Ishikawa (cell line): ENCODE results near the gene SPACA6.

ENCODE experiments used
- CEBPB ChIP-seq: IDR thresholded peaks from 2 replicates; pipeline ENCODE4 v1.6.1; 2012
- CREB1 ChIP-seq: IDR thresholded peaks from 2 replicates; pipeline ENCODE4 v1.6.1; 2012; ENCODE audit warnings: low read depth
- EP300 ChIP-seq: IDR thresholded peaks from 2 replicates; pipeline ENCODE4 v1.6.1; 2012; ENCODE audit warnings: borderline replicate concordance
- FOXM1 ChIP-seq: IDR thresholded peaks from 2 replicates; pipeline ENCODE4 v1.6.1; 2012; ENCODE audit warnings: low read depth, borderline replicate concordance
- MAX ChIP-seq: IDR thresholded peaks from 2 replicates; pipeline ENCODE4 v1.6.1; 2012
- NFIC ChIP-seq: IDR thresholded peaks from 2 replicates; pipeline ENCODE4 v1.6.1; 2012
- RAD21 ChIP-seq: IDR thresholded peaks from 2 replicates; pipeline ENCODE4 v1.6.1; 2012; ENCODE audit warnings: low read depth
- REST ChIP-seq: IDR thresholded peaks from 2 replicates; pipeline ENCODE4 v1.6.1; 2012; ENCODE audit warnings: low read depth, mild to moderate bottlenecking
- TAF1 ChIP-seq: IDR thresholded peaks from 2 replicates; pipeline ENCODE4 v1.6.1; 2012; ENCODE audit warnings: low read depth, mild to moderate bottlenecking
- TEAD4 ChIP-seq: IDR thresholded peaks from 2 replicates; pipeline ENCODE4 v1.6.1; 2012
- YY1 ChIP-seq: IDR thresholded peaks from 2 replicates; pipeline ENCODE4 v1.6.1; 2012; ENCODE audit warnings: low read depth
- ZBTB7A ChIP-seq: IDR thresholded peaks from 2 replicates; pipeline ENCODE4 v1.6.1; 2012; ENCODE audit warnings: low read depth
- TF ChIP-seq, protein P1 (sequence below): IDR thresholded peaks from 2 replicates; pipeline ENCODE4 v1.6.1; 2012

GRCh38 chr19:51737389-51737788 is 44.3 kb downstream of the SPACA6 start:
- TF ChIP-seq CREB1 (no peak), YY1 (no peak), NFIC (no peak), MAX (no peak), CEBPB (no peak), RAD21 (no peak), EP300 (no peak), REST (no peak), TEAD4 (no peak), TAF1 (no peak), FOXM1 (no peak), ZBTB7A (no peak)
- TF ChIP-seq, protein P1, sequence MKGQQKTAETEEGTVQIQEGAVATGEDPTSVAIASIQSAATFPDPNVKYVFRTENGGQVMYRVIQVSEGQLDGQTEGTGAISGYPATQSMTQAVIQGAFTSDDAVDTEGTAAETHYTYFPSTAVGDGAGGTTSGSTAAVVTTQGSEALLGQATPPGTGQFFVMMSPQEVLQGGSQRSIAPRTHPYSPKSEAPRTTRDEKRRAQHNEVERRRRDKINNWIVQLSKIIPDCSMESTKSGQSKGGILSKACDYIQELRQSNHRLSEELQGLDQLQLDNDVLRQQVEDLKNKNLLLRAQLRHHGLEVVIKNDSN = no peak
